NCI-H2029 treated with DMSO at 0.1 percent for 48 hours (cell line): ENCODE measurements around the gene ABCG1.
A peak's percentile ranks its signal among the peaks of the same experiment; 100 is the strongest.

Experiments used
- DNase-seq: peaks from one replicate; lab custom pipeline; 2025; lab: John Stamatoyannopoulos, UW

The ABCG1 gene

DNA sequence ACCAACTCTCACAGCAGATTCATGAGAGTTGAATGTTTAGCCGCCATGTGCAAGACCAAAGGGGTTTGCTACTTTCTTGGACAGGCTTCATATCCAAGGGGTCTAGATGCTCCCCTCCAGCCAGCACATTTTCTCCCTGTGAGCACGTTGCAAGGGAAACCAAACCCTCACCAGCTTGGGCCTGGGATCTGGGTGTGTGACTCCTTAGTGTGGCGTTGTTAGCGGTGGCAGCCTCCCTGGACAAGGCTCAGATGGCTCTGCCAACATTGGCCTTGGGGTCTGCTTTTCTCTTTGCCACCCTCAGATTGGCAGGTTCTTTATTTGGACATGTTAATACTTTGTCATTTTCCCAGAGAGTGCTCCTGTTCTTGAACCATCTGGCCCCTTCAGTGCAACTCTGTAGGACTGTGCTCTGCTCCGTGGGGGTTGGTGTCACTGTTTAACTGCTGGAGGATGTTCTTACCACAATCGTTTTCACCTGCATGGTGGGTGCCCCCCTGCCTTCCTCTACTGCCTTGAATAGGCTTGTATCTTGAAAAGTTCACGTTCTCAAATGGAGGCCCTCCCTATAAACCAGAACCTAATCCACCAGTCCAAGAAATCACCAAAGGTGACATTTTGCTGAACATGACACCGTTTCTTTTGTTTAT, 13.4 kb downstream of the ABCG1 start:
- no peak for DNase-seq

DNA sequence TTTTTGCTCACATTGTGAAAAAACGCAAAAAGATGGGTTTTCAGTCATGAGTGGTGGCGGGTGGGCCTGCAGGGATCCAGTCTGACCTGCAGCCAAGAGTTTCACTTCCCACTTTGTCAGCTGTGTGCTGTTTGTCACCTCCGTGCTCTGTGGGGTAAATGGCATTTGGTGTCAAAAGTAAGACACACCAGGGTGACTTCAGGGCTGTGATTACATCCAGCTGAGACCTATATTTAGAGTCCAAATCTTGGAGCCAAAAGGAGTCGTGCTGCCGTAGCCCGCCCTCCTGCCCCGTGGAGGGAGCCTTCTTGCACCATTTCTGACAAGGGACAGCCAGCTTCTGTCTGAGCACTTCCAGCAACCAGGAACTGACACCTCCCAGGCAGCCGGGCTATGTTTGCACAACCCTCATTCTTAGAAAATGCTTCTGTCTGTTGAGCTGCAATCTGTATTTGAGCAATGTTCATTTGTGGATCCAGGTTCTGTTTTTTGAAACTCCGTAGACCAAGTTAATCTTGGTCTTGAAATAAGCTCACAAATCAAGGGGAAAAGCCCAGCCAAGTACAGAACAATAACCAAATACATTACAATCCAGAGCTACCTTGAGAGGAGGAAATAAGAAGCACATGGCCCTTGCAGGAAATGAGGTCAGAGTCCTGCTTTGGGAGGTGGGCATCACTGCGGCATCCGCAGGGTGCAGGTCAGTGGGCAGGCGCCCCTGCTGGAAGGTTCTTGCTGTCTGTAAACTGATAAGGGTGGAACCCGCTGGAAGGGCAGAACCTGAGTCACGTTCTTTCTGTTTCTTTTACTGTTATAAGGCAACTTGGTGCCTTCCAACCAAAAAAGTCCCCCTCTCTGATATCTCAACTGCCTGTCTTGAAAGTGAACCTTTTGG, 14.4 kb downstream of the ABCG1 start:
- DNase-seq = peak; percentile 90

DNA sequence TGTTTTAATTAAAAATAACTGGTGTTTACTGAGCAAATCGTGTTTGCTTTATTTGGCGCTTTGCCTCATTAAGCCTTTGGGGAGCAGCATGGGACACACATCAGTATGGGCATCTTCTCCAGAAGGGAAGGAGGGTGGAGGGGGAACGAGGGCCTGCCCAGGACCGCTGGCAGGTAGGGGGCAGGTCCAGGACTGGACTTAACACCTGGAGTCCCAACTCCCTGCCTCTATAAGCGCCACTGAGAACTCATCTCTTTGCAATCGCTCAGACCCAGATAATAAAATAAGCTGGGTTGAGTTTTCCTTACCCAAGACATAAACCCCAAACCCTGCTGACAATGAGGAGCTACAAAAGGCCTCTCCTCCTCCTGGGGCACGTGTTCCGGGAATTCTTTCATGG, 15.1 kb downstream of the ABCG1 start:
- peak; percentile 19 for DNase-seq

DNA sequence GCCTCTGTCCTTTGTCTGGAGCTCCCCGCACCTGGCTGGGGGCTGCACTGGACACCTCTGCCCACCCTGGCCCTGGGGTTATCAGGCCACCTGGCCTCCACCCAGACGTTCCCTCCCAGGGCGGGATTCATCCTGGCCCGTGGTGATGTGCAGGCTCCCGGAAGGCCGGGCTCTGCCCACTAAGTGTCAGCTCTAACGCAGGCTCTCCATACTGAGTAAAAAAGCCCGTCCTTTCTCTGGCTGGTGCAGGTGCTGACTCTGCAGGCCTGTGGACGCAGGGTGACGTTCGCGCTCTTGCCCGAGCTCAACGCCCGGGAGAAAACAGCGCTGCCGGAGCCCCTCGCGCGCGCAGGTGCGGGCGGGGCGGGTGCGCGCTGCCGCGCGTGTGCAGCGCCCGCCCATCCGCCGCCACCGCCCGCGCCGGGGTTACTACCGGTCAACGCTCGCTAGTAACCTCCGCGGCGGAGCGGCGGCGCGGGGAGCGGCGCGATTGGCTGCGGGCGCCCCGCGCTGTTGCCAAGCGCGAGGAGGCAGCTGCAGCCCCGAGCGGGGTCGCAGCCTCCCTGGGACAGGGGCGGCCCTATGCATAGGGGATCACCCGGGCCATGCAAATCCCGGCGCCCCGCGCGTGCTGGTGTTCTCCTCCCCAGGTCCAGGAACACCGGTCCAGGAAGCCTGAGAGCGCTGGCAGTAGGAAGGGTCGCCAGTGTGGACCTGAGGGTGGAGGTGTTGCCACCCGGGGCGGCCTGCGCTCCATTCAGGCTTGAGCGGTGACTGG, 15.7 kb downstream of the ABCG1 start:
- peak; percentile 47 for DNase-seq

DNA sequence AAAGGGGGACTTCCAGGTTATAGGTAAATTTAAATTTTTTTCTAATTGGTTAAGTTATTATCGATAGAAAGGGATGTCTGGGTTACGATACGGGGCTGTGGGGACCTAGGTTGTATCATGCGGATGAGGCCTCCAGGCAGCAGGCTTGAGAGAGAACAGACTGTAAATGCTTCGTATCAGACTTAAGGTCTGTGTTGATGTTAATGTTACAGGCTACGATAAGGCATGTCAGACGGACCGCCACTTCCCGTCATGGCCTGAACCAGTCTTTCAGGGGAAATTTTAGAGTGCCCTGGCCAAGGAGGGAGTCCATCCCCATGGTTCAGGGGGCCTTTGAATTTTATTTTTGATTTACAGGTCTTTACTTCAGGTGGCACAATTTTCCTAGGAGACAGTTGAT, 16.7 kb downstream of the ABCG1 start:
- DNase-seq = no peak

DNA sequence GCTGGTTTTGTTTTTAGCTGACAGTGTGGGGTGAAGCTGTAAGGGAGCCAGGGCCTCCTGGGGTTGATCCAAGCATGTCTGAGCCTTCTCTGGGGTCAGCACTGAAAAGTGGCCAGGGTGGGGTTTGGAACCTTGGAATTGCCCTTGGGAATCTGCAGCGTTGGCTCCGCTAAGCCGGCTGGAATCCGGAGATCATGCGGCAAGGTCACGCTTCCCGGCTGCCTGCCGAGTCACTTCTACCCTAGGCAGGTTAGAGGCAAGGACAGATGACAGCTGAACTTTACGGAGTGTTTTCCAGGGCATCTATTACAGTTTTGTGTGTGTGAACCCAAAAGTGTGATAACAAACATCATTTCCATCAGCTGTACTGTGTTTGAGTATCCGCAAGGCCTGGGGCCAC, 17.1 kb downstream of the ABCG1 start:
- DNase-seq = no peak

DNA sequence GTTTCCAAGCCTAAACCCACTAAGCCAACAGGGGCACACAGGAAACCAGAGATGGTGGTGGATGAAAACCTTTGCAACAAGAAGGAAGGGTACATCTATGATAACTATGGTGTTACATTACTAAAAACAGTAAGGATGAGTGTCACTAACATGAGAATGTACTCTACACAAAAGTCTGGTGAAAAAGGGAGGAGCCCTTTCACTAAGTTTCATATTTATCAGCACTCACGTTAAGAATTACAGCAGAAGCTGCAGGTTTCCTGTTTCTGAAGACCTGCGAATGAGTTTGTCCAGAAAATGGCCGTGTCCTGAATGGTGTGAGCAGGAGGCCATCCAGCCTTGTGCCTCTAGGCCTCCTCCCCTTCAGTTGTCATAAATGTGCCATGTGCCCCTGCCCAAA, 17.8 kb downstream of the ABCG1 start:
- no peak for DNase-seq

DNA sequence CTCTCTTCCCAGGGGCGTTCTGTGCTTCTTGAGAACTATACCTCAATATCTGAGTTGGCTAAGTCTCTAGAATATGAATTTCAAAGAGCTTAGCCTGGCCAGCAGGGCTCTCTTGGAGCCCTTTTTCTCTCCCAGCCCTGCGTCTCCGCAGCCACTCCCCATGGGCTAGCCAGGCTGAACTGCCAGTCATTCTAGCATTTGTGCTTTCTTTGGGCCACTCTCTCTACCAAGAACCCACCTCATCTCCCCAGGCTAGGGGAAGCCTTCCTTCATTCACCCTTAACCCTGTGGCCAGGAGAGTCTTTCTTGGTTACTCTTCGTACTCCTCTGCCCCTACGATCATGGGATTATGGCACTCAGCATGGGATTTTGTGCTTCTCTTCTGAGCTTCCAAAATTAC, 18.2 kb downstream of the ABCG1 start:
- DNase-seq = no peak

DNA sequence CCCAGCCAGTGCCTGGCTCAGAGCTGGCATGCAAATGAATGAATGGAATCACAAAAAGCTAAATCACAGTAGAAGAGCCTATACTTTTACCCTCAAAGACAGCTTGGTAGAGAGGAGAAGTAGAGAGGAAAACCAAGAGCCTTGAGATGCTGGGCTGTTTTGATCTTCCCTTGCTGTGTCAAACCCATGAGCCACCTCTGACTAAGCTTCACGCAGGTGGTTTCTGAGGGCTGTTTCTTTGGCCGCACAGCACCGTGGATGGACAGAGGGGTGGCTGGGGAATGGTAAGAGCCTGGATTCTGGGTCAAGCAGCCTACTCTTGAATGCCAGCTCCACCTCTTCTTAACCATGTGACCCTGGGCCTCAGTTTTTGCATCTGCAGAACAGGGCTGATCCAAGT, 18.6 kb downstream of the ABCG1 start:
- DNase-seq = no peak

DNA sequence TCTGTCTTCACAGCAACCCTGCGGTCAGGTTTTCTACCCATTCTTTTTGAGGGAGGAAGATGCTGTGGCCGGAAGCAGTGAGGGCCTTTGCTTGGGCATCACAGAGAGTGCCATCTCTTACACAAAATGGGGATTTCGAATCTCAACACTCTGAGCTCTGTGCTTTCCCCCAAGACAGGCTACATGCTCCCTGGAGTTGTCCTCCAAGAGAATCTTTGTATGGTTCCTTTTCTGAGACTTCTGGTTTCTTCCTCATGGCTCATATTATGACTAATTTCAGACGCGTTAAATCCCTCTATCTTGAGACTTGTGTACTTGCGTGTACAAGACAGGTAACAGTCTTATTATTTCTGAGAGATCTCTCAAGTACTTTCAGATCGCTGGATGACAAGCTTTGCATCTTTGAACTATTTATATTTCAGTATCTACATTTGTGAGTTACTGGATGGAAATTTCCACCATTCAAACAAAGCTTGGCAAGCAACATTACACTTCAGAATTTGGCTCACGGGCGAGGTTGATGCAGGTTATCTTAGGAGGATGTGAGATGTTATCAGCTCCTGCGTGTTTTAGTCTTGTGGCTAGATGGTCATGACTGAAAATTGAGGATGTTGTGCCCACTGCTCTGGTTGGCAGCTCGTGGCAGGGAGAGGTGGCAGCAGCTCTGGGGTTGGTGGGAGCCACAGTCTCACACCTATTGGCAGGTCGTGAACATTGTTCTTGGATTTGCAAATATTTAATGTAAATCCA, 19.4 kb downstream of the ABCG1 start:
- DNase-seq = no peak

DNA sequence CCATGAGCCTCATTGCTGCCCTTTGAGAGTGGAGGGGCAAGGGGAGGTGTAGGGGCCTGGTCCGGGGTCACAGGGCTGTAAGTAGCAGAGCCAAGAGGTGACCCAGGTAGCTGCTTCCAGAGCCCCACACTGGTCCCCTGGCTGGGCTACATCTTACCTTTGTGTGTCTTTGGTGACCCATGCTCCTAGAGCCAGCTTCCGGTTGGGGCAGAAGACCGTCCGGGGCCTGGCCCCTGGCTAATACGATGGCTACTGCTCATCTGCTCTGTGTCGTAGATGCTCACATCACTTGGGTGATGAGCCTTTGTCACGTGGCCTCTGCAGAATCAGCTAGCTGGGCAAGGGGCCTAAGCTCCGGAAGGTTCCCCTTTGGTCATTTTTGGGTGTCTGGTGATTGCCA, 20.6 kb downstream of the ABCG1 start:
- DNase-seq = no peak

DNA sequence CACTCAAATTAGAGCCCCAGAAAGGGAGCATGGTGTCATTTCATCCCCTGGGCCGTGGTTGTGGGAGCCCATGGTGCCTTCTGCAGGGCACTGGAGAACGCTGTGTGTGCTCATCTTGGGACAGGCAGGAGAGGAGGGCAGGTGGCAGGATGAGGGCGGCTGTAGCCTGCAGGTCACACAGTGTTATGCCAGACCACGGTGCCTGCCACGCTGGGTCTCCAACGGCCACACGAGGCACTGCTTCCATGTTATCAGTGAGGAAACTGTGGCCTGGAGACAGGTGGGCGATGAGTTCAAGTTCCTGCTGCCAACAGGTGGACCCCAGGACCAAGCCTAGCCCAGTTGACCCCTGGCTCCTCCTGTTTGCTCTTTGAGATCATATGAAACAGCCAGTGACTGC, 21.0 kb downstream of the ABCG1 start:
- no peak for DNase-seq

DNA sequence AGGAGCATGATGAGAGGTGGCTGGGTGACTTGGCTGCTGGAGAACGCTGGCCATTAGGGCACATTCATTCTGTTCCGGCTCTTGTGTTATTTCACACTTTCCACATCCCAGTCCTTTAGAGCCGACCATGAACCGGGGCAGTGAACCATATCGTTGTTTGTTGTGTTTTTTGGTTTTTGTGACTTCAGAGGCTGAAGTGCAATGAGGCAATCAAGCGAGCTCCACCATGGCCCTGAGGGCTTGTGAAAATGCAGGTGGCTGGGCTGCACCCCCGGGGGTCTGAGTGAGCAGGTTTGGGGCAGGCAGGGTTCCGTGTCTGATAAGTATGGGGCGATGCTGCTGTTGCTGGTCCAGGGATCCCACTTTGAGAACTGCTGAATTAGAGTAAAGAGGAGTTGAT, 23.7 kb downstream of the ABCG1 start:
- DNase-seq = no peak

DNA sequence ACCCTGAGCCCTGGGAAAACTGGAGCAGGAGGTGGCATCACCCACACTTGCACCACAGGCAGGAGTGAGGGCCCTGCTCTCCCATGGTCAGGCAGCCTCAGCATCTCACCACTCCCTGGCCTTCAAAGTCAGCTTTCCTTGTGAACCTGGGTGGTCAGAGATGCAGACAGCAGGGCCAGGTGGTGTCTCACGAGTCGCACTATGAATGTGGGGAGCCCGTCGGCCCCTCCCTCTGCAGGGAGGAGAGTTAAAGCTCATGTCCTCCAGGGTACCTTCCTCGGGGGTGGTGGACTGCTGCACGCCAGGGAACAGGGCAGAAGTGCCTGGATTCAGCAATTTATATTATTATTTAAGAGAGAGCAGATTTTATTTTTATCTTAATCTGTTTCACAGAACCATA, 24.1 kb downstream of the ABCG1 start:
- DNase-seq = no peak

DNA sequence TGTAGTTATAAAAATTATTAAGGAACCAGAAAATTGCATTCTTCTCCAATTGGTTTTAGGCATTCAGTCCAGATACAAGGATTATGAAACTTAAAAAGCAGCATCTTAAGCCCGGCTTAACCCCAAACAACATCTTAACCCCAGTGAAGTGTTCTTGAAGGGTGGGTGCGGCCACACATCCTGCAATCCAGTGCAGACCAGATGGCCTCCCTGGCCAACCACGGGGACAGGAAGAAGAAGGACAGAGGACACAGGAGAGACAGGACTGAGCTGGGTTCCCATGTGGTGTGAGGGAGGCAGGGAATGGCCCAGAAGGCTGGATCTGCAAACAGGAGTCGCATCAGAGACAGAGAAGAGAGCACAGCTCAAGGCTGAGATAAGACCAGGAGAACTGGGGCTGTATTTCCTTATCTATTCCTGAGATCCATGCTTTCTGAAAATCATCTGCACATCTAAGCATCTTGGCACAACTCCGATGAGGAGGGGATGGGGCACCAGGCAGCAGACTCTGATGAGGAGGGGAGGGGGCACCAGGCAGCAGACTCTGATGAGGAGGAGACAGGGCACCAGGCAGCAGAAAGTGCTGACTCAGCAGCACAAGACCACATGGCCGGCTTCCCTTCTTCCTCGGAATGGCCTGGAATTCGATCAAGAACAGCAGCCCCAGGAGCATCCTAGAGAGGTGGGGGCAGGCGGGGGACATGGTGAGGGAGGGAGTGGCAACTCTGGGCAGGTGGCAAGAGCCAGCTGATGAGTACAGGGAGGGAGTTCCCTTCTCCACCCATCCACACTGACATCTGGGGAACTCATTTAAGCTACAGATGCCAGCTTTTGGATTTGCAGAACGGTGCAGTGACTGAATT, 26.6 kb downstream of the ABCG1 start:
- no peak for DNase-seq

DNA sequence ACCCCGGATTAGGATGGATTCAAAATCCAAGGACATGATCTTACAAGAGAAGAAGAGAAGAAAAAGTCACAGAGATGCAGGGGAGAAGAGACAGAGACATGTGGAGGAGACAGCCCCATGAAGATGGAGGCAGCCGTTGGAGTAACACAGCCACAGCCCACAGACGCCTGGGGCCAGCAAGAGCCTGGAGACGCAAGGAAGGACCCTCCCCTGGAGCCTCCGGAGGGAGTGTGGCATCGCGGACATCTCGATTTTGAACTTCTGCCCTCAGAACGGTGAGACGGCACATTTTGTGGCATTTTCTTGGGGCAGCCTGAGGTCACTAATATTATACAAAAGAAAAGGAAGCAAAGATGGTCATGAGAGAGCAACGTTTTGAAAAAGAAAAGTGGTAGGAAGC, 28.8 kb downstream of the ABCG1 start:
- no peak for DNase-seq

DNA sequence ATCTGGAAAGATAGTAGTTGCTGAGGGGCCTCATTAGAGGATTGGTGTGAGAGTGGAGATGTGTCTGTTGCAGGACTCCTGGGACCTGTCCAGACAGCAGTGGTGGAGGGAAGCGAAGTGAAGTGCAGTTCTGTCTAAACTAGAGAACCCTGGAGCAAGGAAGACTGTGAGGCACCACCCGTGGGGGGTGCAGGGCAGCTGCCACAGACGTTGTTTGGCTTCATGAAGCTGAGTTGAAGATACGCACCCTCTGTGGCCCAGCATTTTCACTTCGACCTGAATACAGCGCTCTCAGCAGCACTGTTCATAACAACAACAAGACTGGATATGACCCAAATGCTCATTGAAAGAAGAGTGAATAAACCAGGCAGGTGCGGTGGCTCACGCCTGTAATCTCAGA, 29.3 kb downstream of the ABCG1 start:
- no peak for DNase-seq

DNA sequence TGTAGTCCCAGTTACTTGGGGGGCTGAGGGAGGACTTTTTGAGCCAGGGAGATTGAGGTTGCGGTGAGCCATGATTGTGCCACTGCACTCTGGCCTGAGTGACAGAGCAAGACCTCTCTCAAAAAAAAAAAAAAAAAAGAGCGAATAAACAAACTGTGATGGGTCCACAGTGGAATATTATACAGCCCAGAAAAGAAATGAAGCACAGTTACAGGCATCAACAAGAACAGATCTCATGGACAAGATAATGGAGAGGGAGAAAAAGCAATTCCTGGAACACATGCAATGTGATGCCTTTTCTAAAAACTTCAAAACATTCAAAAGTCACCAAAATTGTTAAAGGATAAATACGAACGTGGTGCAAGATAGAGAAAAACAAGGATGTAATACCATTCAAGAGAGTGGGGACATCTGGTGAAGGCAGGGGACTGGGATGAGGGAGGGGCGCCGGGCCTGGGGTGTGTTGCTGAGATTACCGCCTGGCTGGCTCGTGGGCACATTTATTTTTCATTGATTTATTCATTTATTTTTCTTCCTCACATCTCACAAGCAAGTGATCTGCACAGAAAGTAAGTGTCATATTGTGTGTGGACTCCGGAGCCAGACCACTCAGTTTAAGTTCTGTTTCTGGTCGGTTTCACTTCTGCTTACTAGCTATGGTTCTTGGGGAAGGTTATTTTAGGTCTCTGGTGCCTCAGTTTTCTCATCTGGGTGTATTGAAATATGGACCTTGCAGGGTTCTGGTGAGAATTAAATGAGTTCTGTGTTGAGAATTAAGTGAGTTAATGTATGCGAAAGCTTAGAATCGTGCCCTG, 30.1 kb downstream of the ABCG1 start:
- DNase-seq = no peak

DNA sequence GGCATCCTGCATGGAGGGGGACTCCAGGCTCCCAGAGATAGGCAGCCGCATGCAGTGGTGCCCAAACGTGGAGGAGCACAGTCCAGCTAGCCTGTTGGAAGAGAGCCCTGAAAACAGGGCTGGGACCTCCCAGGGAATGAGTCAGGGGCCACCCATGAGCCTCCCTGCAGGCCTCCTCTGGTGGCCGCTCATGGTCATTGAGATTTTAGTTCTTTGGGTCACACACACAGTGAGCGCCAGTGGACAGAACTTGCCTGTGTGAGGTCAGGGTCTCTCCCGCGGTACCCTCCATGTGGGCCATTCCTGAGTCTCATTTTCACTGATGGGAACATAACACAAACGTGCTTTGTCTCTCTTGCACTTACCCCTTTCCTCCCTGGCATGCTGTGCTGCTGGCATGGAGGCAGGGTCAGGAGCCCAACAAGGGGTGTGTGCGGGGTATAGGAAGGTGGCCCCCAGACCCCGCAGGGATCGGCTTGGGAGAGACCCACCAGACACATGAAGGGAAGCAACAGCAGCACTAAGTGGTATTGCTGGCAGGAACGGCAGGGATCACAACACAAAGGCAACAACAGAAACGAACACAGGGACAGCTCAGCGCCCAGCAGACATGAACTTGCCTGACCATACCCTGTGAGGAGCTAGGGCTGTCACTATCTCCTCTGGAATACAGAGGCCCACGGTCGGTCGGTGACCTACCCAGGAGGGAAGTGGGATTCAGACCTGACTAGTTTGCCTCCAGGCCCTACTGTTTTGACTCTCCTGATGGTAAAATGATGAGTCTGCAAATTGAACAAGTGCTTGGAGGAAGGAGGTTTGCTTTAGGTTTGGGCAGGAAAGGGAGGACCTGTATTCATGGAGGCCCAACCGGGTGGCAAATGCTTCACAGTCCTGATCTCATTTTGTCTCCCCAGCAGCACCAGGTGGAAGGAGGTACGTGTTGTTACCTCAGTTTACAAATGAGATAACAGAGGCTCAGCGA, 31.8 kb downstream of the ABCG1 start:
- DNase-seq = no peak
